ENCODE data around the gene RNF175.

The RNF175 gene

GRCh38 chr4:153759407-153760316 lies at the start of gene RNF175:
RNF175 (minus strand) TSS chr4:153760024; CDS start chr4:153759862, 162 bp downstream.
- DNase-seq (ENCODE audit: low read depth) = no peak

- no peak for DNase-seq (ENCODE audit: low read depth)
These were observed 49.5 kb upstream of the RNF175 start for GRCh38 chr4:153809307-153809706.

- no peak for DNase-seq (ENCODE audit: low read depth)
These were observed 48.4 kb upstream of the RNF175 start for GRCh38 chr4:153808175-153808574.

- no peak for DNase-seq (ENCODE audit: low read depth)
These were observed 46.2 kb upstream of the RNF175 start for GRCh38 chr4:153806073-153806472.

GRCh38 chr4:153804722-153805121 lies 44.9 kb upstream of the RNF175 start:
- no peak for DNase-seq (ENCODE audit: low read depth)

GRCh38 chr4:153799694-153800074 lies 39.9 kb upstream of the RNF175 start:
- no peak for DNase-seq (ENCODE audit: low read depth)

- DNase-seq (ENCODE audit: low read depth) = no peak
These were observed 39.3 kb upstream of the RNF175 start for GRCh38 chr4:153798901-153799693.

GRCh38 chr4:153798420-153798819 lies 38.6 kb upstream of the RNF175 start:
- DNase-seq (ENCODE audit: low read depth) = no peak

- DNase-seq (ENCODE audit: low read depth) = no peak
These were observed 34.2 kb upstream of the RNF175 start for GRCh38 chr4:153794006-153794405.

- DNase-seq (ENCODE audit: low read depth) = no peak
These were observed 32.9 kb upstream of the RNF175 start for GRCh38 chr4:153792618-153793247.

- no peak for DNase-seq (ENCODE audit: low read depth)
These were observed 32.2 kb upstream of the RNF175 start for GRCh38 chr4:153791746-153792617.

- no peak for DNase-seq (ENCODE audit: low read depth)
These were observed 31.2 kb upstream of the RNF175 start for GRCh38 chr4:153790962-153791551.

- DNase-seq (ENCODE audit: low read depth) = no peak
These were observed 30.7 kb upstream of the RNF175 start for GRCh38 chr4:153790500-153790865.

- DNase-seq (ENCODE audit: low read depth) = no peak
These were observed 30.1 kb upstream of the RNF175 start for GRCh38 chr4:153789741-153790499.

- DNase-seq (ENCODE audit: low read depth) = no peak
These were observed 28.8 kb upstream of the RNF175 start, which contains the start of gene SFRP2 for GRCh38 chr4:153788413-153789276. SFRP2 (minus strand) TSS chr4:153789083; CDS start chr4:153788835, 248 bp downstream.

- DNase-seq (ENCODE audit: low read depth) = no peak
These were observed 28.2 kb upstream of the RNF175 start for GRCh38 chr4:153788051-153788412.

GRCh38 chr4:153787575-153787974 lies 27.8 kb upstream of the RNF175 start:
- DNase-seq (ENCODE audit: low read depth) = no peak

- no peak for DNase-seq (ENCODE audit: low read depth)
These were observed 27.3 kb upstream of the RNF175 start for GRCh38 chr4:153787061-153787560.

Measured in iris pigment epithelial cell (primary cell).